Activated CD4-positive, CD25-positive, alpha-beta regulatory T cell (primary cell): ENCODE measurements around the gene ACTR3.

Source experiments
- DNase-seq, 4 experiments: peaks; one replicate each; lab custom pipeline; 2025; lab: John Stamatoyannopoulos, UW

ACTR3 gene

GRCh38 chr2:114001937-114002336 lies 112.0 kb downstream of the ACTR3 start:
- no peak for DNase-seq

- DNase-seq, result no peak
Observed at GRCh38 chr2:114005110-114005783, 115.4 kb downstream of the ACTR3 start.

DNA sequence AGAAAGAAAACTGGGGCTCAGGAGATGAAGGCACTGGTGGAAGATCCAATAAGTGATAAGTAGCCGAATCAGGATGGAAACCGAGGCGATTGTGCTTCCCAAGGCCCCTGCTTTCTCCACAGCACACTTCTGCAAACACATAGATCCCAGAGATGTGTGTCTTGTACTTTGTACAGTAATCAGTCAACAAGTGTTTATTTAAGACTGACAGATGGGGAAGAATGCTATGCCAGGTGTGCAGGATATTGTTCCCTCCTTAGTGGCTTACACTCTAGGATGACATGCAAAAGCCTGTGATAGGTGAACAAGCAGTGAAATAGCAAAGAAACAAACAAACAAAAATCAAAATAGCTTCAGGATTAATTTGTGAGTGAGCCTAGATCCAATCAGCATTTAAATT lies 116.6 kb downstream of the ACTR3 start:
- no peak for DNase-seq

GRCh38 chr2:114007436-114007835 lies 117.5 kb downstream of the ACTR3 start:
- DNase-seq, result no peak

GRCh38 chr2:114008720-114009119 lies 118.8 kb downstream of the ACTR3 start:
- DNase-seq, result no peak

GRCh38 chr2:114009205-114009944 lies 119.5 kb downstream of the ACTR3 start:
- no peak for DNase-seq

GRCh38 chr2:114010001-114010400 lies 120.1 kb downstream of the ACTR3 start:
- DNase-seq, result no peak

DNA sequence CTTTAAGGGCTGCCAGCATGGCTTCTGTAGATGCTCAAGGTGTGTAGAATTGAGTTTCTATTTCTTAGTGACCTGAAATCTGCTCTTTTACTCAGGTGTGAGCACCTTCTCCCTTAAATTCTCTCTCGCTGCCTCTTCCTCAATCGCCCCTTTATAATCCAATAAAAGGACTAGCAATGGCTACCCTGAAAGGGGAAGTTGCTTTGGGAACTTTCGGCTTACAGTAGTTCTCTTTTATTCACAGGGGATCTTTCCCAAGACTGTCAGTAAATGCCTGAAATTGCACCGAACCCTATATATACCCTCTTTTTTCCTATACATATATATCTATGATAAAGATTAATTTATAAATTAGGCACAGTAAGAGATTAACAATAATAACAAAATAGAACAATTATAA lies 121.8 kb downstream of the ACTR3 start:
- DNase-seq, result no peak
